Stimulated activated CD8-positive, alpha-beta memory T cell treated with anti-CD3 and anti-CD28 coated beads, Interleukin-12 subunit alpha, Interleukin-12 subunit beta, amount 100 ng/mL, for 24 hours (primary cell): ENCODE results near the gene OSBPL7.

Source experiments
- DNase-seq: peaks from one replicate; pipeline ENCODE4 v3.0.0-alpha.2; 2020; ENCODE audit errors: extremely low read depth

OSBPL7 gene

DNA sequence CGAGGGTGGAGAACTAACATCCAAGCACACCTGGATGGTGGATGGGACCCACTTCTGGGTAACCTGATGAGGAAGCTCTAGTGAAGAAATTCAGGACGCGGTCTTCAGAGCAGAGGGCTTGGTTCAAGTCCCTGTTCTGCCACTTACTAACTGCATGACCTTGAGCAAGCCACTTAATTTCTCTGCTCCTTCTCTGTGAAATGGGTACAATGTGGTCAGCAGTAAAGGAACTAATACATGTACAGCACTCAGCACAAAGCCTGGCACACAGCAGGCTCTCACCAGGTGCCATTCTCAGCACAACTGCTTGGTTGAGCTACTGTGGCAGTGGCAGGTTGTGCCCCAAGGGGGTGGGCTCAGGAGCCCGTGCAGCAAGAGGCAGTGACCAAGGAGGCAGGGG lies 1.9 kb upstream of the OSBPL7 start:
- DNase-seq, result no peak

DNA sequence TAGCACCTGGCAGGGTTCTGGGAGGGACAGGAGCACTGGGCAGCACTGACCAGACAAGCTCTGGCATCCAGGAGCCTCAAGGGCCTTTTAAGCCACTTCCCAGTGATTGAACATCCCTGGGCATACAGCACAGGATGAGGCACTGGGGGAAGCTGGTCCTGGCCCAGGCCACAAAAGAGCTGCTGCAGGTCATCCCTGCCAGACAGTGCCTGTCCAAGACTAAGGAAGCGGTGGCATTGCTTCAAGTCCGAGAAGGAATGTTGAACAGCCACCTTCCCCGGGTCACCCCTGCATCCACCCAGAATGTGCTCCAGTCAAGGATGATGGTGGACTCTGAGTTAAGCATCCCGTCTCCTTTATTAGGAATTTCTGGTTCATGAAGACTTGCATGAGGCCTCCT lies 1.2 kb upstream of the OSBPL7 start:
- no peak for DNase-seq

DNA sequence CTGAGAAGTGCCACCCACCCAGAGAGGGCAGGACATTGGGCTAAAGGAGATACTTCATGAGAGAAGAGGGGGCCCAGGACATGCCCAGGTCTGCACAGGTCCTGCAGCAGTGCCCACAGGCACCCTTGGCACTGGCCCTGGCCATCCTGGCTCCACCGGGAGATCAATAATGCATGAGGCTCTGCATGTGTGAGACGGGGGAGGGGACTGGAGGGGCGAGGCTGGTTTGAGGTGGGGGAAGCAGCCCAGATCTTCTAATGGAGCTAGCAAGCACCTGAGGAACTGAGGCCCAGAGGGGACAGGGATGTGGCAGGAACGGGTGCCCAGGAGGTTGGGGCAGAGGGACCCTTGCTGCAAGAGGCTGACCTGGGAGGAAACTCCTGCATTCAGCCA lies 567 bp downstream of the OSBPL7 start:
- DNase-seq, result no peak

DNA sequence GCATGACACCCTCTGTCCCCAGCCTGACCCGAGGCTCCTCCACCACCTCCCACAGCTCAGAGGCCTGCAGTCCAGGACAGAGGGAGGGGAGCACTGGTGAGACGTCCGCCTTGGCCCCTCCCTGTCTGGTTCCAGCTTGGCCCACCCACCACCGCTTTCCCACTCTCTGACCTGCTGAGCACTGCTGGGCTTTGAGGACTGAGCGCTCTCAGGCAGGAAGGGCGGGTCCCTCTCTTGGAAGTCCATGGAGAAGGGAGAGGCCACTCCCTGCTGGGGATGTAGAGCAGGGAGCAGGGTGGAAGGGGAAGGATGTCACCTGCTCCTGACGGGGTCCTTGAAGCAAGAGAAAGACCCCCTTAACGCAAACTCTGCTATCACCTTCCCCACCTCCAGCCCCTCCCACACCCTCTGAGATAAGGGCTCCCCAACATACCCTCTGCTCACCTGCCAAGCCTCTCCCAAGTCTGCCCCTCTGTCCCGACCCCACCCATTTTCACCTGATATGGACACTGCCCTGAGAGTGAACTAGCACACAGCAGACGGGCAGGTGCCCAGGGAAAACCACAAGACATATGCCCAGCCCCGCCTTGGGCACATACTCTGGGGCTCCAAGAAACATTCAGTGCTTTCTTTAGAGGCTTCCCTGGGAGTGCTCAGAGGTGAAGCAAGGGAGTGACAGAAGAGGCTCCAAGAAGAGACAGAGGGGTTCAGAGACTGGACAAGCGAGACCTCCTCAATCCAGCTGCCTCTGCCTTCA lies 1.4 kb downstream of the OSBPL7 start:
- no peak for DNase-seq

DNA sequence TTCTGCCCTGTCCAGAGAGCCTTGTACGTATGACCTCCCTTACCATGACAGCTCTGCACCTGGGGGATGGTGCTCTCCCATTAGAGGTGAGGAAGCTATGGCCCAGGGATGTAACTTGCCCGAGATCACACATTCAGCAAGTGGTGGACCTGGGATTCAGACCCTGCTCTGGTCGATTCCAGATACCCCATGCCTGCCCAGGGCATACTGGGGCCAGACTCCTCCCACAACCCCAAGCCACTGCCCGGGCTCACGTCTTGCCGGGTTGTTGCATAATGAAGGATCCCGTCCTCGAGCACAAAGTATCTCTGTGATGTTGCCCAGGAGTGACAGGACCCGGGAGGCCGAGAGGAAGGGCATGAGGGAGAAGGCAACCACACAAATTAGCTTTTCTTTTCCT lies 2.1 kb downstream of the OSBPL7 start:
- DNase-seq, result no peak

DNA sequence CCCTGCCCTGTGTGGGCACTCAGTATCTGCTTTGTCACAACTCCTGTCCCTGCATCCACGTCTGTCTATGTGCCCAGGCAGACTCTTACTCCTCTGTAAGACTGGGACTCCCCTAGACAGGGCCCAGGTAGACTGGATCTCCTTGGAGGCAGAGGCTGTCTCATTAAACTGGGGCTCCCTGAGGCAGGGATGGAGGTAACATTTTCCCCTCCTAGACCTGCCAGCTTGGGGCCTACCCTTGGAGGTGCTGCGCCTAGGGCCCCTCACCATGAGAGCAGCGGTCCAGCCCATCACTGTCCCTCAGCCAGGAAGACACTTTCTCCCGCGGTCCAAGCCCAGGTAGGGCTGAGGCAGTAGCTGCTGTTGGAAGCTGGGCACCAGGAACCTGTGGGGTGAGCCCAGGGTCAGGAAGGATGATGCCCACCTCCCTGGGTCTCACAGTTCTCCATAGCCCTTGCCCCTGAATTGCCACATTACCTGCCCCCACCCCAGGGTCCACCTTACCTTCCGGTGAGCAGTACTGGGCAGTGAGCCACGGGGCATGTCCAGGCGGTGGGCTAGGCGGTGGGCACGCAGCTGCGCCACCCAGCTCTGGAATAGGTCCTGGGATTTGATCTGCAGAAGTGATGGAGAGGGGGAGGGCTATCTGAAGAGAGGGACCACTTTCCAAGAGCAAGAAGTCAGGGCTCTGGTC lies 3.4 kb downstream of the OSBPL7 start:
- DNase-seq, result no peak

DNA sequence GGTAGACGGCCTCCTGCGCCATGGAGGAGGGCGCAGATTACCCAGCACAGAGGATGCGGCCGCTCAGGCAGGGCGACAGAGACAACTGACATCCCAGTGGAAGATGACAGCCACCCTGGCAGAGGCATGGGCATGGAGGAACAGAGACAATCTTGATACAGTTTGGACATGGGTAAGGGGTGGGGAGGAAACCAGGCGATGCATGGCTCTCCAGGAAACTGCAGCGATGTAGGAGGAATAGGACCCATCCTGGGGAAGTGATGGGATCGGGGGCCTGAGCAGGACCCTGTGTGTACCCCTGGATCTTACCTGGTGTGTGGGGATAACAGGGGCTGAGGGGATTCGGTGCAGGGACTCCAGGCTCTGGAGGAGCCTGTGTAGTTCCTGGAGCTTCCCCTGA lies 4.6 kb downstream of the OSBPL7 start:
- no peak for DNase-seq

DNA sequence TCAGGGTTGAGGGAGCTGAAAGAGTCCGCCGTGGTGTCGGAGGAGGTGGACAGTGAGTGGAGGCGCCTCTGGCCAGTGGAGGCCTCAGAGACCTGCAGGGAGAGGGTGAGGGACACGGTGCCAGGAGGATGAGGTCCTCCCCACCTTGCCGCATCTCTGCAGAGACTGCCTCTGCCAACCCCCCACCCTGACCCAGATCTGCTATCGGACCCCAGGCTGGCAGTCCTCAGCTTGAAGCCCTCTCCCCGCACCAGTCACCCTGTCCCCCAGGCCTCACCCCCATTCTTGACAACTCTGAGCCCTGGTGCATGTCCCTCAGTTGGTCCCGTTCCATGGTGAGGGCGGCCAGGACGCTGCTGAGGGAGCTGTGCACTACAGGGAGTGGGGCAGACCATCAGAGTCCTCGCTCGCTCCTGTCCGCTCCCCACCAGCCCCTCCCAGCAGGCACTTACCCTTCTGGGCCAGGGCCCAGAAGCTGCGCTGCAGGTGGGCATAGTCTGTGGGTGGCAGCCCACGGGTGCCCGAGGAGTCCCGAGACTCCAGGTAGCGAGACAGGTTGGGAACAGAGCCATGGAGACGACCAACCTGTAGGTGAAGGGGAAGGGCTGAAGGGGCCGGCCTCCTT lies 5.4 kb downstream of the OSBPL7 start:
- no peak for DNase-seq

DNA sequence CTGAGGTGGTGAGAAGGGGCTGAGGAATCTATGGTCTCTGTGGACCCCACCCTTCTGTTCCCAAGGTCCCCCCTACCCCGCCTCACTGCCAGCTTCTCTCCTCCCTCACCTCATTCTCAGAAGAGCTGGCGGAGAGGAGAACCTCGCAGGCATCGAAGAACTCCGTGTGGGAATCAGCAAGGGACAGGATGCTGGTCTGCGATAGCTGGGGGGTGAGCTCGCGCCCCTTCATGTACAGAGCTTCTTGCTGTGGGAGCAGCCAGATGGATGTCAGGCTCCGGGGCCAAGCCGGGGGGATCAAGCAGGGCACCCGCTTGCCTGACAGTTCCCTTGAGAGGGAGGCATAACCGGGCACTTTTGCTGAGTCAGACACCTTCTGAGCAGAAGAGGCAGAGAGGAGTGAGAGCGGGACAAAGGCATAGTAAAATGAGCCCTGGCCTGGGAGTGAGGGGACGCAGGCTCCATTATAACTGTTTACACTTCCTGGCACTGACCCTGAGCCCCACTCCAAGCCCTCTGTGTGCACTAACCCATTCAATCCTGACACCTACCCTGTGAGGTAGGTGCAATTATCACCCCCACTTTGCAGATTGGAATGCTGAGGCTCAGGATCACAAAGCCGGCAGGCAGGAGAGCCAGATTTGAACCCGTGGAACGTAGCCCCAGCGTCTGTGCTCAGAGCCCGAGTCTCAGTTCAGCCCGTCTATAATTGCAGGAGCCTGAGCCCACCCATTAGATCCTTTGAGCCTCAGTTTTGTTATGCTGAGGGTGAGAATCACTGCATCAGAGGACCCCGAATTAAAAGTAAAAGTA lies 6.3 kb downstream of the OSBPL7 start:
- DNase-seq, result no peak

DNA sequence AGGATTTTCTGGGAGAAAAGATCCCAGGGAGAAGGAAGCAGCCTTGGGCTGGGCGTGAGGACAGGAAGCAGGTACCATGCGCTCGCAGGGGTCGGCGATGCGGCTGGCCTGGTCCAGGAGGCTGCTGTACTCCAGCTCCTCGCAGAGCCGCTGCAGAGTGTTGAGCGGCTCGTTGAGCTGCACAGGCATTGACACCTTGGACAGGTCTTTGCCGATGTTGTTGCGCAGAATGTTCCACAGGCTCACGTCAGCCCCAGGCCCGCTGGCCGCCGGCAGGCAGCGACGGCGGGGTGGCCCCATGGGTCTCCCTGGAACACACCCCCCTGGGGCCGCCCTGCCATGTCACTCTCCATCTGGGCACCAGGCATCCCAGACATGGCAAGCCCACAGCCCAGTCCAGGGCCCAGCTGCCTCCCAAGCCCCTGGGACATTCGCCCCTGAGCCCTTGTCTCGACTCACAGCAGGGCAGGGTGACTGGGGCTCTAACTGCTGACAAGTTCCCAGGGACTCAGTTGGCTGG lies 8.0 kb downstream of the OSBPL7 start:
- DNase-seq, result no peak

DNA sequence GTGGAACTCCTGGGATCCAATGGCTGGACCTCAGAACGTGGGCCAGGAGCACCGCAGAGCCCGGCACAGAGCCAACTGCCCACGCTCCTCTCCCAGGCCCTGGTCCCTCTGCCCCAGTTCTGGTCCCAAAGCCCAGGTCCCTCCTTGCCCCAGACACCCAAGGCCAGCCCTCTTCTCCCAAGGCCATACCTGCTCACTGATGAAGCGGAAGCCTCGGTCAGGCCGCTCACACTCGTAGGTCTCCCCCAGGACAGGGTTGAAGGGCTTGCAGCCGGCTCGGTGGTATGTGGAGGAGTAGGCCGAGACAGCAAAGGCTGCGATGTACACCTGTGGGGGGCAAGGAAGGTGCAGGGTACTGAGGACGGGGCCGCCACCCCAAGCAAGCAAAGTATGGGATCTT lies 8.5 kb downstream of the OSBPL7 start:
- no peak for DNase-seq

DNA sequence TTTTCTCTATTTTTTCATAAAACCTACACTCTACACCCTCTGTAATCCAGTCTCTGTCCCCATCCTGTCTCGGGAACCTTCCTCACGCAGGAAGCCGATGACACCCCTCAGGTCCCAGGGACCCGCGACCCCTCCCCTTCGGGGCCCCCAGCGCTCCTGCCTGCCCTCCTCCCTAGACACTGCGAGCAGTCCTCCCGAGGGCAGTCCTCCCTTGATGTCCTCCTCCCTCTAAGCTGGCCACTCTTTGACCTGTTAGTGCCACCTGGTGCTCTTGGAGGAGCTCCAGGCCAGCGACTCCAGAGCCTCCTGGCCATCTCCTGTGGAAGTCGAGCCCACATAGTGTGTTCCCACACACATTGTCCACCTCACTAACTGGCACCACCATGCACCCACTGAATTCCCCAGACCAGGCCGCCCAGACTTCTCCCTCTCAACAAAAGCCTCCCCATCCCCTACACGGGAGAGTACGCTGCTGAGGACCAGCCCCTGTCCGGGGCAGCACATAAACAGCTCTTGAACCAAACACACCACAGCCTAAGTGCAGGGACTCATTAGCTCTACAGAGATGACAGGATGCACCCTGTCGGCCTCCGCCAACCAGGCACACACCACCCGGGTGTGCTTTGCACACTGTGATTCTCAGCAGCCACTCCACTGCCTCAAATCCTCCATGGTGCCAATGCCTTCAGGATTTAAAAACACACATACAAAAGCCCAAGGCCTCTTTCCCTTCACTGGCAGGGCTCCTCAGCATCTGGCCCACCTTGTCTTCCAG lies 9.3 kb downstream of the OSBPL7 start:
- no peak for DNase-seq

DNA sequence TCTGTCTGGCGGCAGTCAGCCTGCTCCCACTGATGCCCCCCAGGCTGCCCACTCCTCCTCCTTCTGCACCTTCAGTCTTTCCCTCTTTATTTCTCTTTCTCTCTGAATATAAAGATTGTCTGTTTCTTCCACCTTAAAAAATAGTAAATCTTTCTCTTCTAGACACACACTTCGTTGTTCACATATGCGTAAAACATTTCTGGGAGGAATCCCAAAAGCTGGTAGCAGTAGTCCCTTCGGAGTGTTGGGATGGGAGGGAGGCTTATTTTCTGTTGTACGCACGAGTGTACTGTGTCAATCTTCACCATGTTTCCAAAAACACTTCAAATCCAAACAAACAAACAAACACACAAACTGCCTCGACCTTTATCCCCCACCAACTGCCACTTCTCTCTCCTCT lies 9.9 kb downstream of the OSBPL7 start:
- no peak for DNase-seq

DNA sequence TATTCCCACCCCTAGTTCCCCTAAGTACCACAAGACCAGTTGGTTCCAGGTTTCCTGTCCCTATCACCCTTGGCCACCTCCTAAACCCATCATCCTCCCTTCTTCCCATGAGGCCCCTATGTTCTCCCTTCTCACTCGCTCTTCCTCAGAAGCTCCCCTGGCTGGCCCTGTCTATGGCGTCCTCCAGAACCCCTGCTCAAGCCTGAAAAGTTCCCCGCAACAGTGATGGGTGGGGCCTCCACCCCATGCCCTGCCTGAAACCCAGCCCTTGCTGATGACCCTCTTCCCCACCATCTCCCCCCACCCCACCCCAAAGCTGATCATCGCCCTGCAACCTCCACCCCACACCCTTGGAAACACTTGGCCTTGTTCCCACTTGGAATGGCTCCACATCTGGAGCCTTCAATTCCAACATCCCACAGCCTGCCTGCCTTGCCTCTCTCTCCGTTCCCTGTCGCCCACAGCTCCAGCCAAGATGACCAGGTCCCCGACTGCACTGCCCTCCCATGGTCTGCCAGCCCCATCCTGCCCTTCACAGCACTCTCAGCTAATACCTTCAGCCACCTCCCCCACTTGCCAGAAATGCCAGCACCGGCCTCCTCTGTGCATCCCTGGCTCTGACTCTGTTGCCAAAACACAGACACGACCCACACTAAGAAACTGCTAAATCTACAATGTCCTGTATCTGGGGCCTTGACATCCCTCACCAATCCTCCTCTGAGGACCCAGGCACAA lies 10.5 kb downstream of the OSBPL7 start:
- DNase-seq, result no peak

DNA sequence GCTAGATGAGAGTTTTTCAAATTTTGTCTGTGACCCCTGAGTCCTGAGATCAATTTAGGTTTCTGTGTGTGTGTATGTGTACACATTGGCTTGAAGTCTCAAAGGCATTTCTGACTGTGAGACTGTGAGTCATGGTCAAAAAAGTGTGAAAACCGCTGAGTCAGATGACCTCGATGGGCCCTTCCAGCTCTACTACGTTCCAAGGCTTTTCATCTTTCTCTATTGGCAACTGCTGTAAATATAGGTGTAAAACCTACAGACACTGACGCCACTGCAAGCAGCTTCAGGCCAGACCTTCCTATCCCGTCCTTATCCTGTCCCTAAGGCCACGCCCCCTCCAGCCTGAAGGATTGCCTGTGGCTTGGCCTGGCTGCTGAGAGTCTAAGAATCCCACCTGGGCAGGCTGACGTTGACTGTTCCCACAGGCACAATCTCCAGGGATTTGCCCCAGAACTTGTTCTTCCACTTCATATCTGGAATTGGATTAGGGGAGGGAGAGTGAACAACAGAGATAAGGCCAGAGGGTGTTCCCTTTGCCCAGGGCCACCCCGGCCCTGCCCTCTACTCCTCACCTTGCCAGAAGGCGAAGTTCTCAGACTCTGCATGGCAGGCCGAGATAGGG lies 11.3 kb downstream of the OSBPL7 start:
- no peak for DNase-seq

DNA sequence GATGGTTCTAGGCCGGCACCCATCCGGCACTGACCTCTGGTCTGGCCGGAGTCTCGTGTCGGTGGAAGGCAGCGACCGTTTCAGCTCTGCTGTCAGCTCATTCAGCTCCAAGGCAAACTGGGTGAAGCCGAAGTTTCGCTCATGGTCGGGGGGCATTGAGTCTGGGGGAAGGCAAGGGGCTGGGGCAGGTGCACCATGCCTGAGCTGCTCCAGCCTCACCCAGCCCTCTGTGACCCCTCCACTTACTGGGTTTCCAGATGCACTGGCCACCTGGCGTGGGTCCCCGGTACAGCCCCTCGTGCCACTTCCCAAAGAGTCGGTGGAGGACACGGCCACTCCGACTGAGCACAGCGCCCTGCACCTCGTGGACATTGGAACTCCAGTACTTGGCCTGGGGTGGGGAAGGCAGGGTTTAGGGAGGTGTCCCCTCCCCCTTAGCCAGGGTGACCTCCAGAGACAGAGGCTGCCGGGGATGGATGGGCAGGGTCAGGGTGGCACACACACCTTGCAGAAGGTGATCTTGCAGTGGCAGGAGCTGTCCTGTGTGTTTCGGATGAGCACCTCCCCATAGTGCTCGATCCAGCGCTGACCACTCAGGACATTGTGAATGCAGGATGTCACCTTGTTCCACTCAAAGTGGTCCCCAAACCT lies 12.6 kb downstream of the OSBPL7 start:
- DNase-seq, result no peak

DNA sequence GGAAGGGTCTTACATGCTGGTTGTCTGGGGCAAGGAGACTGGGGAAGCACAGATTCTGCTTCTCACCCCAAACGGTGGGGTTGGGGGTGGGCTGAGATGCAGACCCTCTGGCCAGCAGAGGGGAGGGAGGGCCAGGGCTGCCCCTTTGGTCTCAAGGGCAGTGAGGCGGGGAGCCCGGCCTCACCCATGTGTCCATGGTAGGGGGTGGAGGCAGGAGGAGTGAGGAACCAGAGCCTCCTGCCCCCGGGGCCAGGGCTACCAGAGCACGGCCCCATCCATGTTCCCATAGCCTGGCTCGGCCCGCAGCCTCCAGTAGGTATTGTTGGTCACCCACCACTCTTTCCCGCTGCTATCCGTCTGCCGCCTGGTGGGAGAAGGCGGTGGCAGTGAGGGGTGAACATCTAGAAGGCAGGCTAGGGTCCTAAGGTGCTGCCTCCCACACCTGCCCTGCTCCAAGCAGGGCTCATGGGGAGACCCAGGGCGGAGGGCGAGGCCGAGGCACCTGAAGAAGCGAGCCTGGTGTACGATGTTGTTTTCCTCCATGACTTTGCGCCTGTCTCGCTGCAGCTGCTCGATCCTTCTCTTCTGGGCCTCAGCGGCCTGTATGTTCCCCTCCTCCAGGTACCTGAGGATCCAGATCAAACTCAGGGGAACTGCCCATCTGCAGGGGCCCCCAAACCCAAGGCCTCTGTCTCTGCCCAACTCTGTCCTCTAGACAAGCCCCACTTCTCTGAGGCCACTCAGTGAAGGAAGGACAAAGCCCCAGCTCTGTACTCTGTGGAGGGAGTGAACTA lies 13.4 kb downstream of the OSBPL7 start:
- DNase-seq, result no peak

DNA sequence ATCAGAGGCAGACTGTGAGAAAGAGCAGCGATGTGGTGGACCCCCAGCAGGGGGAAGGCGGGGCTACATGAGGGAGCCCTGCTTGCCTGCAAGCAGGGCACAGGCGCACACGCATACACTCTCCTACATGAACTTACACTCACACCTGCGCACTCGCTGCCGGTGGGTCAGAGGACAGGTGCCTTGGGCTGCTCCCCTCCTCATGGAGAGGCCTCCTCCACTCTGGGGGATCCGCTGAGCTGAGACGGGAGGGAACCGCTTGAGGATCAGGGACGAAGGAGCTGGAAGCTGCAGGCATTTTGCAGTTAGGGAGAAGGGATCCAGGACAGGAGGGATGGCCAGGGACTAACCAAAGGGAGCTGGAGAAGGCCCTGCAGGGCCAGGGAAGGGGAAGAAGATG lies 14.2 kb downstream of the OSBPL7 start:
- no peak for DNase-seq

DNA sequence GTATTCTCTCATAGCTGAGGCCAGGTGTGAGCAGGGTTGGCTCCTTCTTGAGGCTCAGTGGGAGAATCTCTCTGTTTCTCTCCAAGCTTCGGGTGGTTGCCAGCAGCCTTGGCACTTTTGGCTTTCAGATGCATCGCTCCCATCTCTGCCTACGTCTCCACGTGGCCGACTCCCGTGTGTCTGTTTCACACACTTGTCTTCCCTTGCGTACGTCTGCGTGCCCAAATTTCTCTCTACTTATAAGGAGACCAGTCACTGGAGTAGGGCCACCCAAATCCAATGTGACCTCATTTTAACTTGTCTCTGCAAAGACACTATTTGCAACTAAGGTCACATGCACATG lies 14.7 kb downstream of the OSBPL7 start:
- DNase-seq, result no peak
